Fibroblast of the aortic adventitia (primary cell): ENCODE results near the gene DDIT3. TPM values are rescaled to one million over a fixed set of nuclear protein-coding genes. Genes with fewer than 3 reads are reported as not detected.

ENCODE experiments used
- DNase-seq: peaks from one replicate; pipeline ENCODE4 v3.0.0-alpha.2; 2010; ENCODE audit warnings: low read depth
- H3K4me3 ChIP-seq: 2 replicates; pipeline ENCODE4 v1.5.1; 2011; ENCODE audit warnings: low read depth, mild to moderate bottlenecking, control low read depth, low read length, moderate library complexity
- CTCF ChIP-seq: IDR thresholded peaks from 2 replicates; pipeline ENCODE4 v1.5.1; 2011; ENCODE audit warnings: mild to moderate bottlenecking, low read length, control low read depth, inconsistent platforms; ENCODE audit not compliant: insufficient read depth
- total RNA-seq: library from RNA; depleted of rRNA; stranded (reverse); fragments of >200 nt; gene quantifications from 2 replicates; pipeline ENCODE4 v1.2.3, GENCODE V29; 2012; ENCODE audit warnings: low replicate concordance

Gene DDIT3
- total RNA-seq, 1 donor: 37.7 TPM

GRCh38 chr12:57551637-57552305 lies 31.5 kb upstream of the DDIT3 start:
- no peak for DNase-seq
- TF ChIP-seq CTCF: no peak
- H3K4me3 ChIP-seq: no peak overlapping the region

DNA sequence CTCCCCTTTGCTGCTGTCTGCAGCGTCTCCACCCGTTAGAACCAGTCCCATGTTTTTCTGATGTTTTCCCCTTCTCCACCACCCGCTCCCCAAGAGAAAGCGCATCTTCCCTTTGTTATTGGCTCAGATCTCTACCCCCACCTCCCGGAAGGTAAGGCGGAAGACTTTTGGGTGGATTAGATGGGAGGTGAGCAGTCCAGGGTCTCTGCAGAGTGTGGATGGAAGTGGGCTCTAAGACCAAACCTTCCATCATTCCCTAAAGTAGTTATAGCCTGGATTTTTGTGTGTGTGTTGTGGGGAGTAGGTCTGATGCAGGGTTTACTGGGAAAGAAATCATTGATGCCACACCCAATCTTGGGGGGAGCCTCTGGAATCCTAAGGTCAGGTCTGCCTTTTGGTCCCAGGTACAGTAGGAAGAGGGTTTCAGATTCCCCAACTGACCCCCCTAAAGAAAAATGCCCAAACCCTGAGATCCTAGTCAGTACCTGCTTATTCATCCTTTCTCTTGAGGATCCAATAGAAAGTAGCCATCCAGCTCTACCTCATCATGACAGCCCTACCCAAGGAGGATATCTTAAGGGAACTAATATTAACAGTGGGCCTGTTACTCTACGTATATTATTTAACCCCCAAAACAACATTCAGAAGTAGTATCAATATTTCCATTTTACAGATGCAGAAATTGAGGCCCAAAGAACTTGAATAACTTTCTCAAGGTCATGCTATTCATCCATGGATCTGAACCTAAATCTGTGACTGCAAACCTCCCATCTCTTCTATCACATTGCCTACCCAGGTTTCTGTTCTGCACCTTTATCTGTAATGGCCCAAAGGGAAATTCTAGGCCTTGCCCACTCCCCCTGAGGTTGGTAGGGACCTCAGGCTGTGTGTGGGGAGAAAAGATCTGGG lies 30.6 kb upstream of the DDIT3 start:
- TF ChIP-seq CTCF: no peak
- peak overlapping the region; percentile 62 for H3K4me3 ChIP-seq
- DNase-seq: no peak

- no peak for DNase-seq
- peak within 1 kb of the TSS; percentile 62 for H3K4me3 ChIP-seq
- TF ChIP-seq CTCF: peak; percentile 5
Observed at GRCh38 chr12:57549909-57550640, 29.8 kb upstream of the DDIT3 start, which contains the start of gene KIF5A. TSS of gene KIF5A (plus strand) at chr12:57550044. CDS start at chr12:57550272, 228 bp downstream.

GRCh38 chr12:57549203-57549908 lies 29.0 kb upstream of the DDIT3 start:
- no peak for DNase-seq
- no peak for TF ChIP-seq CTCF
- peak overlapping the region; percentile 62 for H3K4me3 ChIP-seq

DNA sequence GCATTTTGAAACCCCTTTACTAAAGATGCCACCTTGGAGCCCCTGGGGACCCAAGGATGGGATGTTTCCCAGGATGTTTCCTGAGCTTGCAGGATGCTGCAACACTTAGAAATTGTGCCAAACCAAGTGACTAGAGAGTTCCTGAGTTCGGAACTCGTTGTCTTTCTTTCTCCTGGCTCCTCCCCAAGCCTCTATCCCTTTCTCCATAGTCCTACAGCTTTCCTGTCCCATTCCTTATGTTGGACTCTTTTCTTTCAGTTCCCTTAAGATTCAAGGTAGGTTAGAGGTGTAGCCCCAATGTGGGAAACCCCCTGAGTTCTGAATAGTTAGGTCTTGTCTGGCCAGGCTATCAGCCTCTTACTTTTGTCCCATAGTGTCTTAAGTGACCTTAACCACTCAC lies 28.2 kb upstream of the DDIT3 start:
- DNase-seq: no peak
- TF ChIP-seq CTCF: no peak

GRCh38 chr12:57548013-57548315 lies 27.6 kb upstream of the DDIT3 start:
- no peak for TF ChIP-seq CTCF
- H3K4me3 ChIP-seq: no peak overlapping the region
- DNase-seq: no peak

More for the DNA sequence above, 28.2 kb upstream of the DDIT3 start:
- H3K4me3 ChIP-seq: no peak overlapping the region
